Measurements from ENCODE around the gene SLC24A3.

Gene SLC24A3

DNA sequence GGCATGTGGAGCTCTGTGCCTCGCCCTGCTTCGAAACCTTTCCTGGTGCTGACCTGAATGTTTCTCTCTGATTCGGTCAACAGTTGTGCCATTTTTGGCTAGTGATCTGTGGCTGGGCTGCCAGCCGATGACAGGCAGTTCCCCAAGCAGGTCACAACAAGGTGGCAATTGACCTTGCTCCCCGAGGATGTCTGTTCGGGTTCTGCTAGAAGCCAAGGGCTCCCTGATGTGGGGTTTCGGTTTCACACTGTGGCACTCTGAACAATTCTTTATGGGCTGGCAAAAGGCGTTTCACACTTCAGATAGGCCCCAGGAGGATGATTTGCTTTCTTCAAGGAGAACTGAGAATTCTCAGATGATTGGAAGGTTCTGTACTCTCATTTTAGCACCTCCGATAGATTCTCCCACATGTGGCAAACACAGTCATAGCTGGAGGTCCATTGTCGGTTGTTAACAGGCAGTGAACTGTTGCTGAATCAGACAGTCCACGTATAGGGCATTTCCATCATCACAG, 135.6 kb downstream of the SLC24A3 start:
- no peak for DNase-seq

DNA sequence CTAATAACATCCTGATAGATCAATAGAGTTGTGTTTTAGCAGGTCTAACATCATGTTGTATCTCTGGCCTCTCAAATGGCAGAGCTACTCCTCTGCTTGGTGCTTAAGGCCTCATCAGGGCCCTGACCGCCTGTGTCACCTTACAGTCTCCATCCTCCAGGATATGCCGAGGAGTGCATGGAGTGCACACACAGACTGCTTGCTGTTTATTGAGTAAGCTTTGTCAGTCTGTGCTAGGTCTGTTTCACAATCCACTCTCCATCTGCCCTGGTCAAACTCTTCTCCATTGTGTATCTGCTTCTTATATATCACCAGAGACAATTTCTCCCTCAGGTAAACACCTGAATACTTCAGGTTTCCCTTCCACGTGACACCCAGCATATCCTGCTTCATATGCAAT, 136.1 kb downstream of the SLC24A3 start:
- DNase-seq = no peak

DNA sequence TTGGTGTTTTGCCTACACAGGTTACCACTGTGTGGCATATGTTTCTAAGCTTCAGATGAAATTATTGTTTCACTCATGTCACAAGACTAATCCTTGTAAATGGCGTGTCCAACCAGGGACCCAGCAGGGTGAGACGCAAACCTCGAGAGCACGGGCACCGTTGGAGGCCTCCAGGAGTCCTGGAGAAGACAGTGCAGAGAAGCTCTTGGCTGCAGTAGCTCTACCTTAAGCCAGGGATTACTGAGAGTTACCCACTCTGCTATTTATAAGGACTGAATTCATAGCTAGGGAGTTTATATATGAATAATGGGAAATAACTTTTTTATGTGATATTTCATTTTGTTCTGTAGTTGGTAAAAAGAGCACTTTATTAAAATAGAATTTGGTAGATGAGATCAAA, 137.4 kb downstream of the SLC24A3 start:
- no peak for DNase-seq

DNA sequence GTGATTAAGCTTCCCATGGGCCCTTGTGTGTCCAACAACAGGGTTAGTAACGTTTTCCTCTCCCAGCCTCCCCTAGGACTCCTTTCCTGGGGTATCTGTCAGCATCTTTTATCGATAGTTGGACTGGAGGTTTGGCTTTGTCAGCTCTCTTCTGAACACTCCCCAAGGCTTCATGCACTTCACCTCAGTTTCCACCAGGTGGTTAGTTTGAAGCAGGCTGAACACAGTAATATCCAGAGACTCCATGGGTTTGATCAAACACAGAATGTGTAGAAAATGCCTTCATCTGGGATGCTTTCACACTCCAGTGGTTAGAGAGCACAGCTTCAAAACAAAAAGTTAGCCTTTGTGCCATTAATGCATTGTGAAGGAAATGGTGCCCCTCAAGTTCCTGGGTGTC, 139.1 kb downstream of the SLC24A3 start:
- no peak for DNase-seq

GRCh38 chr20:19354950-19355349, 142.5 kb downstream of the SLC24A3 start:
- no peak for DNase-seq

- DNase-seq = no peak
Measured at GRCh38 chr20:19361790-19362189, 149.3 kb downstream of the SLC24A3 start.

DNA sequence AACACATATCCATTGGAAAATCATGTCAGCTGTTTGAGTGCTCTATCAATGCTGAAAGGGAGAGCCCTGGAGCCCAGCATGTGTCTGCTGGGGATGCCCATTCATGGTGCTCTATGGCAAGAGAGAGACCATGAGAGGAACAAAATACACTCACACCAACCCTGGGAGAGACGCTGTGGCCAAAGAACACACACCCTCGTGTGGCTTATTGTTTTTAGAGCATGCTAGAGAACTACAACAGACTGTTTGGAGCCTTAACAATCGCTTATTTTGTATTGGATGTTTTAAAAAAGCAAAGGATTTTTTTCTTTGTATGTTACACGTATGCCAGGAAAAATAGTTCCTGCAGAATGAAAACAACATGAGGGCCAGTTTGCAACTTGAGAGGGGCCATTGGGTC, 151.0 kb downstream of the SLC24A3 start:
- DNase-seq = no peak

GRCh38 chr20:19367591-19367990, 155.1 kb downstream of the SLC24A3 start:
- no peak for DNase-seq

DNA sequence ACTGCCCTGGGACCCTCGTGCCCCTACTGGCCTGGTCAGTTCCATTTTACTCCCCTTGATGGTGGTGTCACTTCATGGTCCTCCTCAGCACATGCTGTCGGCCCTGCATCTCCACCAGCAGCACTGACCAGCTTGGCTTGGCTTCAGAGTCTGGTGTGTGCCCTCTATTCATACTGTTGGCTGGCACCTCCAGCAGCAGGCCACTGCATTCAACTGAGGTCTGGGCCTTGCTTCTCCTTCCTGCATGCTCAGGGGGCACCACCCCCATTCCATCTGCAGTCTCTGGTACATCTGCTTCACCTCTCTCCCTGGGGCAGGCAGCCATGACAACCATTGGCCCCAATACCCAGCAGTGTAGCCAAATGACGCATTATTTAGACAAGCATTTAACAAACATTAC, 155.9 kb downstream of the SLC24A3 start:
- DNase-seq = no peak

DNA sequence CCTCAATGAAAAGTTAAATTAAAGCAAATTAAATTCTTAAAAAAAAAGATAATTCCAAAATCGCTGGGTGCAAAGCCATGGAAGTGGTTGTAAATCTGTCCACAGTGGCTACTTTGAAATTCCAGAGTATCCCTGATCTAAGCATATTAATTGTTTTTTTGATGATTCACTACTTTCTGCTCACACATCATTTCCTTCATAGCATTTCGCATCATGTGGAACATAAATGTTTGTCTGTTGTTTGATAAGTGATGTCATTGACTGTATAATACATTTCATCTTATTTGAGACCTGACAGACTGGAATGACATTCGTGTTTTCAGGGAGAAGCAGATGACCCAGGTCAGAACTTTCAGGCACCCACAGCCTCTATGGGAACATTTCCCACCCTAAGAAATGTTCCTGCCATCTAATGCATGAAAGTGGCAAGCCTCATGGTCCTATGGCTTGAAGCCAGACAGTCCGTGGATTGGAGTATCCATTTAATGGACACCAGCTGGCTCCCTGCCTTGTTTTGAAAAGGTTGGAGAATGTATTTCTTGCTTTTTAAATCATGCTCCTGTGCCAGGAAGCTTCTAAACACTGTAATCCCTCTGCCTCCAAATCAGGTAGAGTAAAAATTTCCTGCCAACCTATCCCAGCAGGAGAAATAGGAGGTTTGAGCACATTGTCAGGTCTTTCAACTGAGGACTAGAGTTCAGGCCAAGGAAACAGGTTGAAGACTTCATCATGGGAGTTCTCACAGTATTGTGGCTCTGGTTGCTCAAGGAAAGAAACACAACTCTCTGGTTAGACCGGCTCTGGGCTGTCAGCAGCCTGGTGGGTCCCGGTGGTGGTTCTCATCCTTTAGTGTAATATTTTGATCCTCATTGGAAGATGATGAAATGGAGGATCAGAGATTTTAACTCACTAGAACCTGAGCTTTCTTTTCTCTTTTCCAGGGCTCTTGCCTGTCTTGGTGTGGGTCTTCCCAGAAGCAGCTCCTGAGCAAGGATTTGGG, 157.9 kb downstream of the SLC24A3 start:
- DNase-seq = no peak

DNA sequence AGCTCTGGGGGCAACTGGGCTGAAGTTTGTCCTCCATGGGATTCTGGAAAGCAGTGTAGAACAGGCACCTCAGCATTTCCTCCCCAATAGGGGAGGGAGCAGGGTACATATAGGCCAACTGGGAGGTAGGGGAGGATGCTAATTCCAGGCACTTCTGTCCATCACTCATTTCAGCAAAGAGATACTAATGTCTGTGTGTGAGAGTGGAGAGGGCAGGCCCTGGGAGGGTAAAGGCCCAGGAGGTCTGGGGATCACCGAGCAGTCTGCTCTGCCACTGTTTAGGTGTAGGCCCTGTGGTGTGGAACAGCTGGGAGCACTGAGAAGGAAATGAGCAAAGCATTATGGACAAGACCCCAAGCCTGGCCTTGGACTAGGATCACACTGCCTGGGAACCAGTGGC, 158.7 kb downstream of the SLC24A3 start:
- no peak for DNase-seq

DNA sequence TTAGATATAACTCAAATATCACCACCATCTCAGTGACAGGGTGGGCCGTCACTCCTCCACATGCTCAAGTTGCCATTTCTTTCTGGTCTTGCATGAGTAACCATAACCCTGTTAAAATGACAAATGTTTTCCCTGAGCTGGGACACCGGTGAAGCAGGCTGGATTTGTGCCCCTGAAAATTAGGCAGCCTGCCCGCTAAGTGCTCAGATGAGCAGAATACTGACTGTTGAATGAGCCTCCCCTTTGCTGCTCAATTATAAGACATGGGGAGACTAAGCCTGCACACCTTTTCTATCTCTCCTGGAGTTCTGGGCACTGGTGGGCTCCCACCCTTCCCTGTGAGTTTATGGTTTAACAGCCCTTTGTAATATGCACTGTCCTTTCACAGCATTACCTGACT, 161.8 kb downstream of the SLC24A3 start:
- DNase-seq = no peak

GRCh38 chr20:19375395-19375794, 163.0 kb downstream of the SLC24A3 start:
- DNase-seq = no peak

GRCh38 chr20:19375801-19376200, 163.4 kb downstream of the SLC24A3 start:
- DNase-seq = no peak

GRCh38 chr20:19376451-19377229, 164.2 kb downstream of the SLC24A3 start:
- DNase-seq = peak in 2 of 3 experiments; percentile 35 to 70

GRCh38 chr20:19378058-19378457, 165.6 kb downstream of the SLC24A3 start:
- DNase-seq = no peak

DNA sequence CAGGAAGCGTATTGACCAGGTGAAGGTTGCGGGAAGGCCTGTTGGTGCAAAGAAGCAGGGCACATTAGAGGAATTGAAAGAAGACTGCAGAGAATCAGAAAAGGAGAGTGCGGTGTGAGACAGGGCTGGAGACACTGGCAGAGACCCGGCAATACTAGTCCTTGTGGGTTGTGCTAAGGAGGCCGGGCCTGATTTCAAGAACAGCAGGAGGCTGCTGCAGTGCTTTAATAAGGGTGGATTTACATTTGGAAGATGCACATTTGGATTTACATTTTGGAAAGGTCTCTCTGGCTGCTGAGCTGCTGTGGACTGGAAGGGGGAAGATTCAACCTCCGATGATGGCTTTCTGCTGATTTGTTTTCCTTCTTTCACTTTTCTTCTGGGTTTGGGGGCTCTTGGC, 167.8 kb downstream of the SLC24A3 start:
- DNase-seq = no peak

DNA sequence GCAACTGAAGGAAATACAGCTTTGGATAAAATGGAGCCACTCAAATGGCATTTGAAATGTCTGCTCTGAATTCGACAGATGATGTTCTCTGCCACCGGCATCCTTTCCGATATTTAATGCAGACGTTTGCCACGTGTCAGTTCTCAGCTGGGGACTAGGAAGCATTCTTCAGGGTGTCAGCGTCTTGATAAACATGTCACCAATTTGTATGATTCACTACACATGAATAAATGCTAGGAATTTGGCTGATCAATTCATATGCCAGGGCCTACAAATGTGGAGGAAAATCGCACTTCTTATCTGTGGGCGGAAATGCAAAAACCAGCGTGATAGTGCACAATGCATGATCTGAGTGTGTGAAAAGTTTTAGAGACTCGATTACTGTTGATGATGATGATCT, 169.5 kb downstream of the SLC24A3 start:
- DNase-seq = no peak

GRCh38 chr20:19382386-19383340, 170.2 kb downstream of the SLC24A3 start:
- DNase-seq = peak in 1 of 3 experiments; percentile 12

- no peak for DNase-seq
Measured at GRCh38 chr20:19384940-19385339, 172.5 kb downstream of the SLC24A3 start.

GRCh38 chr20:19387251-19387650, 174.8 kb downstream of the SLC24A3 start:
- DNase-seq = no peak

GRCh38 chr20:19392344-19393130, 180.1 kb downstream of the SLC24A3 start:
- DNase-seq = no peak
